Activated T-cell treated with anti-CD3 and anti-CD28 coated beads, Interleukin-2, amount 50 U/mL, for 1 hour (primary cell): ENCODE results near the gene KIF1C.
A peak's percentile ranks its signal among the peaks of the same experiment; 100 is the strongest.

Experiments
- DNase-seq: peaks from one replicate; pipeline ENCODE4 v3.0.0-alpha.2; 2020

The KIF1C gene

GRCh38 chr17:4969047-4969550 is 28.7 kb upstream of the KIF1C start:
- DNase-seq: no peak

DNA sequence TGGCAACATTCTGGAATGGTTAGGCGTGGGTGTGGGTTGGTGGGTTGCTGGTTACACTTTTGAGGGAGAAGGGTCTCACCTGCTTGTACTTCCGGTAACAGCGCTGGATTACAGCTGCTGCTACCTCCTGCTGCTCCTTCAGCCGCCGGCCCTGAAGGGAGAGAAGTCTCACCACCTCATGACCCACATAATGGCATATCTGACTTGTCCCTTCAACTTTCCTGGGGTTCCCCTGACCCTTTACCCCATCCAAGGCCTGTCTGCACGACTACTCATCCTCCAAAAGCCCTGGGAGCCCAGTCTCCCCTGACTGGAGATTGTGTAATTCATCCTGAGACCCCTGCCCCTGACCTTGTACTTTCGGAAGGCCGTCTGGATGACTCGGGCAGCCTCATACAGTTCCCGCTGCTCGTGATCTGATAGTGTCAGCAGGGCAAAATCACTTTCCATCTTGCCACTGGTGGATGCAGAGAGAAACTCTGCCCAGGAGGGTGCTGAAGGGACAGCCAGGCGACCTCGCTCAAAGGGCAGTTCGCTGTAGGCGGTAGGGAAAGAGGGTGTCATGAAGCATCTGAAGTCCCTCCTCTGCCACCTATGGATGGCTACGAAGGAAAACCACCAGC is 28.1 kb upstream of the KIF1C start:
- DNase-seq: no peak

GRCh38 chr17:4970273-4970672 is 27.5 kb upstream of the KIF1C start:
- no peak for DNase-seq

DNA sequence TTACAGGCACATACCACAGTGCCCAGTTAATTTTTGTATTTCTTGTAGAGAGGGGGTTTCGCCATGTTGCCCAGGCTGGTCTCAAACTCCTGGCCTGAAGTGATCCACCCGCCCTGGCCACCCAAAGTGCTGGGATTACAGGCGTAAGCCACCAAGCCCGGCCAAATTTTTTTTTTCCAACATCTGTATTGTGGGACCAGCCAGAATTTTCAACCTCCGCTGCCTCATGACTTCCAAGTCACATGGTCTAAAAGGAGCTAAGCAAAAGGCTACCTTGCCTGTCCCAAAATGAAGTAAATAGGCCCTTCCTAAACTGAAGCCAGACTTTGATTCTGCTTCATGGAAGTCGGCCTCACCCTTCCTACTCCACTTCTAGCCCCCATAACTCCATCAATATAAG is 25.9 kb upstream of the KIF1C start:
- no peak for DNase-seq

DNA sequence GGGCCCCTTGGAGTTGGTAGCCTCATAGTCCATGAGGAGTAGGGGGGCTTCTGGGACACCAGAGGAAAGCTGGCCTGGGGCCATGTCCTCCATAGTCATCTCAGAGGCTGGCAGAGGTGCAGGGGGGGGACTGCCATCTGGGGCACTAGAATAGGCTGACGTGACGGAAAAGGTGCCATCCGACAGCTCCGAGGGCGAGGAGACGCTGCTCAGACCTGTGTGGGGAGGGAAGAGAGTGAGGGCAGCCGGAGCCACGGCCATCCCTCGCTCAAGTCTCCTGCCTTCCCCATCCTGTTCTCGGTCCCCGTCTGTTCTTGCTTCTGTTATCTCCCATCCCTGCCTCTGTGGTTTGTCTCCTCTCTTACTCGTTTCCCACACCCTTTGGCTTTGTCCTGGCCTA is 25.4 kb upstream of the KIF1C start:
- no peak for DNase-seq

- no peak for DNase-seq
These were observed 25.0 kb upstream of the KIF1C start for GRCh38 chr17:4972752-4973151.

GRCh38 chr17:4973256-4974114 is 24.3 kb upstream of the KIF1C start:
- DNase-seq: no peak

GRCh38 chr17:4974115-4974670 is 23.6 kb upstream of the KIF1C start:
- no peak for DNase-seq

DNA sequence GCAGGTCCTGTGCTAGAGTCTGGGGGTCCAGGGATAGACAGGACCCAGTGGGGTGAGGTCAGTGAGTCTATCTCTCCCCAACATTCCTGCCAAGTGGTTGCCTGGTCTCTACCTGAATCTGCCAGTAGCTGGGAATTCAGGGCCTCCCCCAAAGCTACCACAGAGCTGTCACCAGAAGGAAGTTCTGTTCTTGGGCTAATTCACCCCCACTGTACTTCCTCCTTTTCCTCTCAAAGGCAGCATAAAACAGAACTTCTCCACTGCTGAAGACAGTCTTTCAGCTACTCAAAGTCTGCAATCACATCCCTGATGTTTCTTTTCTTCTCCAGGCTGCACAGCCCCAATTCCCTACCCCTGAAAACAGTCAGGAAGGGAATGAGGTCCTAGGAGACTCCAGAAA is 19.0 kb upstream of the KIF1C start:
- DNase-seq: no peak

GRCh38 chr17:4980644-4981216 is 17.0 kb upstream of the KIF1C start:
- DNase-seq: peak; percentile 40

GRCh38 chr17:4982305-4982704 is 15.4 kb upstream of the KIF1C start:
- no peak for DNase-seq

- DNase-seq: no peak
These were observed 11.3 kb upstream of the KIF1C start for GRCh38 chr17:4986403-4986802.

DNA sequence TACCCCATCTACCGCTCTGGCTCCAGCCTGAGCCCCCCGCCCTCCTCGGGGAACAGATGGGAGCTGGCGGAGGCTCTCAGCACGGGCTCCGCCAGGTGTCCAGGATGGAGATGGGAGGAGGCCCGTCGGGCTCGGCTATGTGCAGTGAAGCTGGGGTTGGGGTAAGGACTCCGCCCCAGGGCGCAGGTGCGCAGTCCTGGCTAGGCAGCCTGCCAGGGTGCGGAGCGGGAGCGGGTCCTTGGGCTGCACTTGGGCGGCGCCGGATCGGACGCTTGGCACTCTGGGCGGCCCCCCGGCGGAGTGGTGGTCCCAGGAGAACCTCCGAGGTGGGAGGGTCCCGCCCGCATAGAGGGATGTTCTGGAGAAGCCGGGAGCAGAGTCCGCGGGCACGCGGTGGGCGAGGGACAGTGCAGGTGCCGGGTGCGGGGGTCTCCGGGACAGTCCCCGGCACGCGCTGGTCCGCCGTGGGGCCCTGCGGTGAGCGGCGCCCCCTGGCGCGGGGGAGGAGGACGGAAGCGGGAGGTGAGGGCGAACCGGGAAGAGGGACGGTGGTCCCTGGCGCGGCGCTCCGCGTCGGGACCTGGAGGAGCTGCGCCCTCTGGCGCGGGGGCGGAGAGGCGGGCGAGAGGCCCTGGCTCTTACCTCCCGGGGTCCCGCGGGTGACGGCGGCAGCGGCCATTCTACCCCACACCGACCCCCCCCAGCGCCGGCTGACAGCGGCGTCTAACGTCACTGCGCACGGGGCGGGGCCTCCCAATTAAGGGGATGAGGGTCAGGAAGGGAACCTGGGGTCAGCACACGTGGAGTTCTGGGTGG is 10.6 kb upstream of the KIF1C start, which contains the start of gene CAMTA2:
Gene CAMTA2 (minus strand): TSS at position 725 of the 816 bp plus-strand sequence. CDS start 1,453 bp downstream, outside the sequence.
- DNase-seq: peak; percentile 91

GRCh38 chr17:4987767-4988567 is 9.8 kb upstream of the KIF1C start:
- no peak for DNase-seq

DNA sequence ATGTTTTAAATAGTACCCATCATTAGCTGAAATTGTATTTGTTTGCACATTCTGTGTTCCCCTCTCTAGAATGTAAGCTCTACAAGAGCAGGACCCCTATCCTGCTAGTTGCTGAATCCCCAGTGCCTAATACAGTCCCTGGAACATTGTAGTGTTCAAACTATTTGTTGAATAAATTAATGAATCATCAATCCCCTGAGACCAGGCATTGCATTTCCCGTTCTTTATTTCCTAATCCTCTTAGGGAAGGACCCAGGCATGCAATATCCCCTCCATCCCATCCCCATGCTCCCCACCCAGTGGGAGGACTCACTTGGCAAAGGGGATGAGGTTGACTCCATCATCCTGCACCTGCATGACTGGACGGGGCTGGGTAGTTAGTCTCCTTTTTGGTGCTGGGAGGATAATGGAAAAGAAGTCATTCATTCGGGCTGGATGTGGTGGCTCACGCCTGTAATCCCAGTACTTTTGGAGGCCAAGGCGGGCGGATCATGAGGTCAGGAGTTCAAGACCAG is 3.6 kb upstream of the KIF1C start:
- no peak for DNase-seq

GRCh38 chr17:4998027-4998731 is 429 bp downstream of the KIF1C start:
- DNase-seq: no peak

DNA sequence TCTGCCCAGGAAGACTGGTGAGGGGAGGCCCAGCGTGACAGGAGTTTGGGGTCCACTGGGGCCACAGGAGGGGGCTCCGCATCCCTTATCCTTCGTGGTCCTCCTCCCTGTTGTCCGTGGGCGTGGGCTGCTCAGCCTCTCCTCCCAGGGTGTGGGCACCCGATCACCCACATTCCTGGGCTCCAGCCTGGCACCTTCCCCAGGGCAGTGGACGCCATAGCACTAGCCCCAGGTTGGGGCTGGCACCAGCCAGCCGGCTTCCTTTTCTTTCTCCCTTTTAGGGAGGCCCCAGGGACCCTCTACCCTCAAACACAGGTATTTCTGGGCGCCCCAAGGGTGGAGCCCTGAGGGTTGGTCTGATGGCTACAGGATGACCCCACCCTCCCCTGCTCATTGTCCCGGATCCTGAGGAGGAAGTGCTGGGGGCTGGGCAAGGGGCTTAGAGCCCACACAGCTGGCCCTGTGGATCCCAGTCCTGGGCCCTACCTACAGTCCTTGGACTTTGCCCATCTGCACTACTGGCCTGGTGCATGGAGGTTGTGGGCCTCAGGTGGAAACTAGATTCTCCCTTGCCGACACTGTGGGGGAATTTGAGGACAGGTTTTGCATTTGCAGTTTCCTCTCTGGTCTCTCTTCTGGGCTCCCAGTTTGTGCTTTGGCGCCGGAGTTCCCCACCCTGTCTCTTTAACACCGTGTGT is 1.1 kb downstream of the KIF1C start:
- DNase-seq: peak; percentile 29

DNA sequence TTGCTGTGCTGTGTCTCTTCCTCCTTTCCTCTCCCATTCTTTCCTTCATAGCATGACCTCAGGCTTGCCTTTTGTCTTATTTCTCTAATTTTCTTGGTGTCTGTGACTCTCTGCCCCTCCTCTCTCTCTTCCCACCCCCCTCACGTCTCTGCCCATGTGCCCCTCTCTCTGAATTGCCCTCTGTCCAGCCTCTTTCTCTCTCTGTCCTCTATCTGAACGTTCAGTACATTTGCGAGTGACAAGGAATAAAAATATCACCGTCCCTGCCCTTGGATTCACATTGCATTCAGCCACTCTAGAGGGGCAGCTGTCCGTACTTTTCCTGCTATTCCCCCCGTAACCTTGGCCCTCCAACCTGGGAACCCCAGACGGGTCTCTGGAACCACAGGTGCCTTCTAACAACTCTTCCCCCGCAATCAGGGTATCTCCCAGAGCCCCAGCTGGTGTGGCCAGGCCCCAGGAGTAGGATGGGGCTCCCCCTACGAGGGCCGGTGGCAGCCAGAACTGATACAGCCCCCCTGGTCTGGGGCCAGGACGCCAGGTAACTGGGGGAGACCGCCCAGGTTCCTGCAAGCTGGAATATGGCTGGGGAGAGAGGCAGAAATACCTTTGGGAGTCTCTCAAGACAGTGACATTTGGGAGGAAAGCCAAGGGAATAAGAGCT is 1.8 kb downstream of the KIF1C start:
- DNase-seq: no peak

GRCh38 chr17:5000237-5000639 is 2.5 kb downstream of the KIF1C start:
- DNase-seq: no peak
